GM19239 (cell line): ENCODE results near the gene LCN15.
"Not testable (repeated sequence)": the region's sequence is repeated elsewhere in the genome, so short reads cannot be mapped to it uniquely, and the experiment has no call there.

Experiments
- DNase-seq: peaks from one replicate; pipeline ENCODE4 v3.0.0; 2011; ENCODE audit warnings: low spot score; ENCODE audit not compliant: insufficient read length
- FAIRE-seq: peaks from 2 replicates; lab custom pipeline; 2011; peaks lifted over from hg19 to GRCh38; lab: Jason Lieb, UNC

Gene LCN15

GRCh38 chr9:136757751-136758140 lies 6.6 kb downstream of the LCN15 start:
- FAIRE-seq (no peak), DNase-seq (no peak)

DNA sequence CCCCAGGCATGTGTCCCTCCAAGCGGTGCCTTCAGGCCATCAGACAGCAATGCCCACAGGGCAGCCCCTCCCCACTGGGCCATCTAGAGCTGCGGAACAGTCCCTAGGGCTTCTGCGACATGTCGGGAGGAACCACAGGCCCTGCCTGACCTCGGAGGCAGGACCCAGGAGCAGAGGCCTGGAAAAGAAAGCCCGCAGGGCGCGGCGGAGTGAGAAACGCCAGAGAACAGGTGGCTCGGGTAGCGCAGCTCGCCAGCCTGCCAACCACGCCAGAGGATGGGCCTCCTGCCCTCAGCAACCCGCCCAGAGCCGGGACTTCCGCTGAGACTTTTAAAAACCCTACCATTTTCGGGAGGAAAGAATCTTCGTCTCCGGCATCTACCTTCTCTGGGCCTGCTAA lies 7.0 kb downstream of the LCN15 start:
- FAIRE-seq = no peak

DNA sequence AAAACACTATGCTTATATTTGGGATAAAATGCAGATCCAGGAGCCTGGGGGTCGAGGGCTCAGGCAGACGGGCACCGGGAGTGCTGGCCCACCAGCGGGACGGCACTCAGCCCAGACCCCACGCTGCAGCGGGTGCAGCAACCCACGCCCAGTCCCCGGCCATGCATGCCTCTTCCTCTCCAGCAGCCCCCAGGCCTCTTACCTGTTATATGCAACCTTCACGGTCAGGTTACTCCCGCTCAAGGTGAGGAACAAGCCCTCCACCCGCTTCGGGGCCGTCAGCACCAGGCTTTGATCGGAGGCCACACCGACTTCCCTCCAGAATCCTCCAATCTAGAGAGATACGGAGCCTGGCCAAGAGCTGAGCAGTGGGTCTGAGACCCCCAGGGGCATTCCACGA lies 7.5 kb downstream of the LCN15 start:
- no peak for DNase-seq
- FAIRE-seq = no peak

More for the DNA sequence above, 7.0 kb downstream of the LCN15 start:
- DNase-seq = no peak

- FAIRE-seq = no peak
Measured at GRCh38 chr9:136756134-136756438, 8.2 kb downstream of the LCN15 start.

DNA sequence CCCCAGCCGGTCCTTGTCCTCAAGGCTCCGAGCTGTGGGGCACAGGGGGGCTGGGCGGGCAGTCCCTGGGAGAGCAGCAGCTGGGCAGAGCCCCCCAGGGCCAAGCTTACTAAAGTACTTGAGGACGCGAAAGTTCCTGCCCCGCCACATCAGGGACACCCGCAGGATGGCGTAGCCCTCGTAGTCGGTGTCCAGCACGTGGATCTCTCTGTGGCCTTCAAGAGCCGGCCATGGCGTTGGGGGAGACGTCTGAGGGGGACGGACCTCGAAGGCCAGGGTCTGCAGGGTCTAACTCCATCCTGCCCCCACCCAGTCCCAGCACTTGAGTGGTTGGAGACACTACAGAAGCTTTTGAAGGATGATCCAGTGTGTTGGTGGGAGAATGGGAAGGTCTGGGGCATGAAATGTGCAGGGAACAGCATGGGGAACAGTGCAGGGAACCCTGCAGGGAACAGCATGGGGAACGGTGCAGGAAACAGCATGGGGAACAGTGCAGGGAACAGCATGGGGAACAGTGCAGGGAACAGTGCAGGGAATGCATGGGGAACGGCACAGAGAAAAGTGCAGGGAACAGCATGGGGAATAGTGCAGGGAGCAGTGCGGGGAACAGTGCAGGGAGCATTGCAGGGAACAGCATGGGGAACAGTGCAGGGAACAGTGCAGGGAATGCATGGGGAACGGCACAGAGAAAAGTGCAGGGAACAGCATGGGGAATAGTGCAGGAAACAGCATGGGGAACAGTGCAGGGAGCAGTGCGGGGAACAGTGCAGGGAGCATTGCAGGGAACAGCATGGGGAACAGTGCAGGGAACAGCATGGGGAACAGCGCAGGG lies 8.8 kb downstream of the LCN15 start:
- FAIRE-seq = not testable (repeated sequence)

More at GRCh38 chr9:136756134-136756438, 8.2 kb downstream of the LCN15 start:
- no peak for DNase-seq

GRCh38 chr9:136754626-136755301 lies 9.6 kb downstream of the LCN15 start:
- no peak for DNase-seq
- no peak for FAIRE-seq

More for the DNA sequence above, 8.8 kb downstream of the LCN15 start:
- not testable (repeated sequence) for DNase-seq

DNA sequence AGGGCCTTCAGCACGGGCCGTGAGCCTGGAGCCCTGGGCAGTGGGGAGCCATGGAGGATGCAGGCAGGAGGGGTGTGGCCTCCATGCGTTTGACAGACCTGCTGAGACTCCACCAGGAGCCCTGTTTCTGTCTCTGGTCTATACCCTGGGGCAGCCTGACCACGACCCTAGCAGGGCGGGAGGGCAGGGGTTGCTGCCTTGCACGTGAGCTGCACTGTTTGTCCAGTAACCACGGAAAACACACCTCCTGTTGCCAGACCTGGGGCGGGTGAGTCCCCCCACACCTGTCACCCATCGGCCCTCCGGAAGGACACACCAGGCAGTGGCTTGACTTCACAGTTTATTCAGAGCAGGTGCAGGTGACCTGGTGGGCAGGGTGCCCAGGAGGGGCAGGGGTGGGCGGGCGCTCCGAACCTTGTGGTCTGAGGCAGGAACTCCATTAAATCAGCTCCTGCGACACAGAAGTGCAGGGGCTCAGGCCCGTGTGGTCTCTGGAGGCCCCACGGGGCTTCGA lies 10.2 kb downstream of the LCN15 start:
- no peak for FAIRE-seq

DNA sequence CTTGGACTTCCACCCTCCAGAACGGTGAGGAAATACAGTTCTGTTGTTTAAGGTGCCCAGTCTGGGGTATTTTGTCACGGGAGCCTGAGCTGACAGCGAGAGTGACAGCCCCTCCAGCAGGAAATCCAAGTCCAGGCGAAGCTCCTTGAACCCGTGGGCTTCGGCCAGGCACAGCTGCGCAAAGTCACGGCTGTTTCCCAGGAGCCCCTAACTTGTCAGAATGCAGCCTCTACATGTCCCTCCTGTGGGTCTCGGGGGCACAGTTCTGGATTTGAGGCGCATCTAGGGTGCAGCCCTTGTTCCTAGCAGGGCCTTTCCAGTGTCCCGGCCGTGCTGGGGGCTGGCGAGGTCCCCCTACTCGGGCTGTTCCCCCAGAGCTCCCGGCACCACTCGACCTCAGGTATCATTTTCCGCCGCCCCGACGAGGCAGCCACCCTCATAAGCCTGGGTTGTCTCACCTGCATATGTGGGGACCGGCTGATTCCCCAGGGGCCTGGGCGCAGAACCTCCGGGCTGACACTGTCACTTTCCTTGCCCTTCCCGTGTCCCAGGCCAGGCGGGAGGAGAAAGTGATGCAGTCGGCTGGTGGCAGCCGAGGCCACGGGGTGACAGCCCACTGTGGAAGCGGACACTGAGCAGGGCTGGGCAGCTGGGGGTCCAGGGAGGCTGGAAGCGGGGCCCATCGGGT lies 10.8 kb downstream of the LCN15 start:
- DNase-seq (no peak), FAIRE-seq (no peak)

More for the DNA sequence above, 10.2 kb downstream of the LCN15 start:
- DNase-seq = no peak

GRCh38 chr9:136751814-136752213 lies 12.5 kb downstream of the LCN15 start:
- DNase-seq = no peak
- FAIRE-seq = no peak

- FAIRE-seq (no peak), DNase-seq (no peak)
Measured at GRCh38 chr9:136751244-136751643, 13.1 kb downstream of the LCN15 start.

GRCh38 chr9:136750526-136750925 lies 13.8 kb downstream of the LCN15 start:
- DNase-seq (no peak), FAIRE-seq (no peak)

GRCh38 chr9:136748666-136749611 lies 15.4 kb downstream of the LCN15 start:
- DNase-seq (no peak), FAIRE-seq (no peak)

GRCh38 chr9:136748201-136748600 lies 16.1 kb downstream of the LCN15 start, which contains the start of gene LCN6:
Gene LCN6 (minus strand): TSS chr9:136748525. CDS start chr9:136748483, 42 bp downstream.
- no peak for FAIRE-seq
- DNase-seq = no peak

GRCh38 chr9:136747161-136748060 lies 16.9 kb downstream of the LCN15 start:
- FAIRE-seq = no peak
- DNase-seq = no peak

DNA sequence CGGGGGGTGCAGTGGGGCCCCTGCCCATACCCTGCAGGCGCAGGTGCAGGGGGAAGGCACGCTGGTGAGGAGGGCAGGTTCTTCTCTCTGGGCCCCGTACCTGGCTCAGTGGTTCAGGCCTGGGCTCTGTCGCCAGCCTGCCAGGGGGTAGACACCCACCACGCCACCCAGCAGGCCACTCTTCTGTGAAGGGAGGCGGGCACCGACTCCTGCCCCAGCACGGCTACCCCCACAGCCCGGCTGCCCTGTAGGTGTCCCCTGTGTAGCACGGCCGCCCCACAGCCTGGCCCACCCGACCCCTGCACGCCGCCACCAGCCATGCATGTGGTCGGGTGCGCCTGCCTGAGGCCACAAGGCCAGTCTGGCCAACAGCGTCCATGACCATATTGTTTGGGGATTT lies 17.7 kb downstream of the LCN15 start:
- DNase-seq = no peak
- FAIRE-seq = no peak

GRCh38 chr9:136746155-136746490 lies 18.2 kb downstream of the LCN15 start:
- no peak for FAIRE-seq
- DNase-seq = no peak

DNA sequence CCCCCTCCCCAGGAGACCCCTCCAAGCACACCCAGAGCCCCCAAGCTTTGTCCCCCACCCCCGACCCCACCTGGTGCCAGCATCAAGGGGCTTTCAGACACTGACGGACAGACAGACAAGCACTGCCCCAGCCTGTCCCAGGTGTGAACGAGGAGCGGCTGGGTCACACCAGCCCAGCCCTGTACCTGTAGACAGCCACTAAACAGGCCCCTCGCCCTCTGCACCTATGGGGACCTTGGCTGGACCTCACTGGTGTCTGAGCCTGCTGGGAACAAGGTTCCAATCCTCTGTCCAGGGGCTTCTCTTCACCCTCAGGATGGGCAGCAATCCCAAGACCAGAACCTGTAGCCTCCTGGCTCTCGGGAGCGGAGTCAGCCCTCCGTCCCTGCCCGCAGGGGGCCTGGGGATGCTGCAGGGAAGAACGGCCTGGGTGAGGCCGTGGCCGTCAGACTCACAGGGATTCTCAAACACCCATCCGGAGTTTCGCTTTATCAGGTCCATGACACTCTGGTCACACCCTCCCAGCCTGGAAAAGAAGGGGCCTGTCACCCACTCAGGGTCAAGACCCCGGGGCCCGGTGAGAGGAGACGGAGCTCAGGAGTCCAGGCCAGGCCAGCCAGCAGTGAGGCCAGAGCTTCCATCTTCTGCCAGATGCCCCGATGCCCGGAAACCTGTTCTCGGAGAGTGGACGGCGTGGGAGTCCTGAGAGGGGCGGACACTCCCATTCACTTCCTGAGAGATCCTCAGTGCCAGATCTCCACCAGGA lies 18.7 kb downstream of the LCN15 start:
- DNase-seq (no peak), FAIRE-seq (no peak)

- no peak for FAIRE-seq
Measured at GRCh38 chr9:136744773-136745172, 19.5 kb downstream of the LCN15 start.

More at GRCh38 chr9:136744773-136745172, 19.5 kb downstream of the LCN15 start:
- DNase-seq = no peak
